NT2/D1 (cell line): ENCODE results near the gene COL5A3.

ENCODE experiments used
- YY1 ChIP-seq: IDR thresholded peaks from 2 replicates; pipeline ENCODE4 v1.6.1; 2011; ENCODE audit not compliant: insufficient read length, insufficient read depth
- ZNF274 ChIP-seq: IDR thresholded peaks from 2 replicates; pipeline ENCODE4 v1.6.1; 2011; ENCODE audit warnings: mild to moderate bottlenecking, low read depth, low read length

DNA sequence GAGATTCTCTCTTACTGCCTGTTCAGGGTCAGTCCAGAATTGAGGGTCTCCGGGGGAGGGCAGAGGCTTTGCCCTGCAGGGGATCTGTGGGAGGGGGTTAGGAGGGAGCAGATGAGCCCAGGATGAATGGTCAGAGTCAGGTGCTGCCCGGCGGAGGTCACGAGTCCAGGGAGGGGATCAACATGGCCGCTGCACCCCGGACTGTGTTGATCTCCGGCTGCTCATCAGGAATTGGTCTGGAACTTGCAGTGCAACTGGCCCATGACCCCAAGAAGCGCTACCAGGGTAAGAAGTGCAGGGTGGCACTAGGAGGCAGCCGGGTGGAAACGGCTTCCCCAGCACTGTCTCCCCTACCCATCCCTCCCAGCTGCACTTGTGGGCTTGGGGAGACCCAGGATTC, 3.0 kb upstream of the COL5A3 start, which contains the start of gene RDH8:
- TF ChIP-seq ZNF274 (no peak), YY1 (no peak)
